ENCODE measurements around the gene TTC3.

Gene TTC3

GRCh38 chr21:37149411-37149810 lies 76.4 kb downstream of the TTC3 start:
- no peak overlapping the region for H3K4me3 ChIP-seq (ENCODE audit: low read depth, low read length)
- peaks cover 6% of the 10 kb centered on the region for H3K4me1 ChIP-seq (ENCODE audit: control insufficient read depth, insufficient read depth, low read length)
- no peaks in the 10 kb centered on the region for H3K9me3 ChIP-seq (ENCODE audit: control insufficient read depth, insufficient read depth, low read depth, low read length)
- no peaks in the 10 kb centered on the region for H3K27me3 ChIP-seq (ENCODE audit: control insufficient read depth, insufficient read depth, low read length)
- H3K36me3 ChIP-seq (ENCODE audit: control insufficient read depth, insufficient read depth, low read length): peaks cover 28% of the 10 kb centered on the region
- H3K9ac ChIP-seq (ENCODE audit: low read length): no peak overlapping the region
- H3K27ac ChIP-seq (ENCODE audit: low read depth, low read length): no peak overlapping the region

- H3K9me3 ChIP-seq (ENCODE audit: control insufficient read depth, insufficient read depth, low read depth, low read length): no peaks in the 10 kb centered on the region
- H3K9ac ChIP-seq (ENCODE audit: low read length): no peak overlapping the region
- no peak overlapping the region for H3K4me3 ChIP-seq (ENCODE audit: low read depth, low read length)
- H3K36me3 ChIP-seq (ENCODE audit: control insufficient read depth, insufficient read depth, low read length): peaks cover 31% of the 10 kb centered on the region
- H3K27ac ChIP-seq (ENCODE audit: low read depth, low read length): no peak overlapping the region
- no peaks in the 10 kb centered on the region for H3K27me3 ChIP-seq (ENCODE audit: control insufficient read depth, insufficient read depth, low read length)
- no peaks in the 10 kb centered on the region for H3K4me1 ChIP-seq (ENCODE audit: control insufficient read depth, insufficient read depth, low read length)
These were observed 80.3 kb downstream of the TTC3 start for GRCh38 chr21:37153196-37153934.

- H3K27me3 ChIP-seq (ENCODE audit: control insufficient read depth, insufficient read depth, low read length): no peaks in the 10 kb centered on the region
- no peak overlapping the region for H3K9ac ChIP-seq (ENCODE audit: low read length)
- H3K9me3 ChIP-seq (ENCODE audit: control insufficient read depth, insufficient read depth, low read depth, low read length): no peaks in the 10 kb centered on the region
- no peak overlapping the region for H3K4me3 ChIP-seq (ENCODE audit: low read depth, low read length)
- no peak overlapping the region for H3K27ac ChIP-seq (ENCODE audit: low read depth, low read length)
- no peaks in the 10 kb centered on the region for H3K4me1 ChIP-seq (ENCODE audit: control insufficient read depth, insufficient read depth, low read length)
- peaks cover 37% of the 10 kb centered on the region for H3K36me3 ChIP-seq (ENCODE audit: control insufficient read depth, insufficient read depth, low read length)
These were observed 80.9 kb downstream of the TTC3 start for GRCh38 chr21:37153935-37154350.

GRCh38 chr21:37155186-37155585 lies 82.1 kb downstream of the TTC3 start:
- H3K9ac ChIP-seq (ENCODE audit: low read length): no peak overlapping the region
- no peaks in the 10 kb centered on the region for H3K9me3 ChIP-seq (ENCODE audit: control insufficient read depth, insufficient read depth, low read depth, low read length)
- H3K27ac ChIP-seq (ENCODE audit: low read depth, low read length): no peak overlapping the region
- H3K36me3 ChIP-seq (ENCODE audit: control insufficient read depth, insufficient read depth, low read length): peaks cover 35% of the 10 kb centered on the region
- no peaks in the 10 kb centered on the region for H3K4me1 ChIP-seq (ENCODE audit: control insufficient read depth, insufficient read depth, low read length)
- H3K4me3 ChIP-seq (ENCODE audit: low read depth, low read length): no peak overlapping the region
- no peaks in the 10 kb centered on the region for H3K27me3 ChIP-seq (ENCODE audit: control insufficient read depth, insufficient read depth, low read length)

GRCh38 chr21:37157938-37158337 lies 84.9 kb downstream of the TTC3 start:
- Histone ChIP-seq H3K9me3 (ENCODE audit: control insufficient read depth, insufficient read depth, low read depth, low read length) (no peaks in the 10 kb centered on the region), H3K36me3 (ENCODE audit: control insufficient read depth, insufficient read depth, low read length) (peaks cover 36% of the 10 kb centered on the region), H3K4me1 (ENCODE audit: control insufficient read depth, insufficient read depth, low read length) (no peaks in the 10 kb centered on the region), H3K4me3 (ENCODE audit: low read depth, low read length) (no peak overlapping the region), H3K9ac (ENCODE audit: low read length) (no peak overlapping the region), H3K27ac (ENCODE audit: low read depth, low read length) (no peak overlapping the region), H3K27me3 (ENCODE audit: control insufficient read depth, insufficient read depth, low read length) (no peaks in the 10 kb centered on the region)

GRCh38 chr21:37159053-37159776 lies 86.2 kb downstream of the TTC3 start:
- no peak overlapping the region for H3K4me3 ChIP-seq (ENCODE audit: low read depth, low read length)
- H3K27ac ChIP-seq (ENCODE audit: low read depth, low read length): no peak overlapping the region
- no peaks in the 10 kb centered on the region for H3K27me3 ChIP-seq (ENCODE audit: control insufficient read depth, insufficient read depth, low read length)
- no peaks in the 10 kb centered on the region for H3K4me1 ChIP-seq (ENCODE audit: control insufficient read depth, insufficient read depth, low read length)
- peaks cover 35% of the 10 kb centered on the region; the same call in 1 of the 2 replicates for H3K36me3 ChIP-seq (ENCODE audit: control insufficient read depth, insufficient read depth, low read length)
- H3K9ac ChIP-seq (ENCODE audit: low read length): no peak overlapping the region
- no peaks in the 10 kb centered on the region for H3K9me3 ChIP-seq (ENCODE audit: control insufficient read depth, insufficient read depth, low read depth, low read length)

- H3K4me1 ChIP-seq (ENCODE audit: control insufficient read depth, insufficient read depth, low read length): no peaks in the 10 kb centered on the region
- H3K4me3 ChIP-seq (ENCODE audit: low read depth, low read length): no peak overlapping the region
- H3K9me3 ChIP-seq (ENCODE audit: control insufficient read depth, insufficient read depth, low read depth, low read length): no peaks in the 10 kb centered on the region
- H3K27ac ChIP-seq (ENCODE audit: low read depth, low read length): no peak overlapping the region
- H3K9ac ChIP-seq (ENCODE audit: low read length): no peak overlapping the region
- peaks cover 41% of the 10 kb centered on the region for H3K36me3 ChIP-seq (ENCODE audit: control insufficient read depth, insufficient read depth, low read length)
- H3K27me3 ChIP-seq (ENCODE audit: control insufficient read depth, insufficient read depth, low read length): no peaks in the 10 kb centered on the region
These were observed 86.9 kb downstream of the TTC3 start for GRCh38 chr21:37159949-37160348.

GRCh38 chr21:37164742-37165141 lies 91.7 kb downstream of the TTC3 start:
- H3K27me3 ChIP-seq (ENCODE audit: control insufficient read depth, insufficient read depth, low read length): no peaks in the 10 kb centered on the region
- no peak overlapping the region for H3K27ac ChIP-seq (ENCODE audit: low read depth, low read length)
- H3K4me3 ChIP-seq (ENCODE audit: low read depth, low read length): no peak overlapping the region
- H3K9ac ChIP-seq (ENCODE audit: low read length): no peak overlapping the region
- no peaks in the 10 kb centered on the region for H3K4me1 ChIP-seq (ENCODE audit: control insufficient read depth, insufficient read depth, low read length)
- H3K9me3 ChIP-seq (ENCODE audit: control insufficient read depth, insufficient read depth, low read depth, low read length): no peaks in the 10 kb centered on the region
- peaks cover 45% of the 10 kb centered on the region for H3K36me3 ChIP-seq (ENCODE audit: control insufficient read depth, insufficient read depth, low read length)

GRCh38 chr21:37165586-37165985 lies 92.5 kb downstream of the TTC3 start:
- Histone ChIP-seq H3K9ac (ENCODE audit: low read length) (no peak overlapping the region), H3K27me3 (ENCODE audit: control insufficient read depth, insufficient read depth, low read length) (no peaks in the 10 kb centered on the region), H3K4me3 (ENCODE audit: low read depth, low read length) (no peak overlapping the region), H3K4me1 (ENCODE audit: control insufficient read depth, insufficient read depth, low read length) (no peaks in the 10 kb centered on the region), H3K36me3 (ENCODE audit: control insufficient read depth, insufficient read depth, low read length) (peaks cover 45% of the 10 kb centered on the region), H3K27ac (ENCODE audit: low read depth, low read length) (no peak overlapping the region), H3K9me3 (ENCODE audit: control insufficient read depth, insufficient read depth, low read depth, low read length) (no peaks in the 10 kb centered on the region)

- Histone ChIP-seq H3K4me3 (ENCODE audit: low read depth, low read length) (no peak overlapping the region), H3K4me1 (ENCODE audit: control insufficient read depth, insufficient read depth, low read length) (no peaks in the 10 kb centered on the region), H3K27me3 (ENCODE audit: control insufficient read depth, insufficient read depth, low read length) (no peaks in the 10 kb centered on the region), H3K9me3 (ENCODE audit: control insufficient read depth, insufficient read depth, low read depth, low read length) (no peaks in the 10 kb centered on the region), H3K36me3 (ENCODE audit: control insufficient read depth, insufficient read depth, low read length) (peaks cover 38% of the 10 kb centered on the region), H3K9ac (ENCODE audit: low read length) (no peak overlapping the region), H3K27ac (ENCODE audit: low read depth, low read length) (no peak overlapping the region)
These were observed 93.7 kb downstream of the TTC3 start for GRCh38 chr21:37166733-37167132.

- H3K9me3 ChIP-seq (ENCODE audit: control insufficient read depth, insufficient read depth, low read depth, low read length): no peaks in the 10 kb centered on the region
- no peak overlapping the region for H3K9ac ChIP-seq (ENCODE audit: low read length)
- H3K4me3 ChIP-seq (ENCODE audit: low read depth, low read length): no peak overlapping the region
- peaks cover 45% of the 10 kb centered on the region for H3K36me3 ChIP-seq (ENCODE audit: control insufficient read depth, insufficient read depth, low read length)
- no peak overlapping the region for H3K27ac ChIP-seq (ENCODE audit: low read depth, low read length)
- no peaks in the 10 kb centered on the region for H3K4me1 ChIP-seq (ENCODE audit: control insufficient read depth, insufficient read depth, low read length)
- no peaks in the 10 kb centered on the region for H3K27me3 ChIP-seq (ENCODE audit: control insufficient read depth, insufficient read depth, low read length)
These were observed 95.6 kb downstream of the TTC3 start for GRCh38 chr21:37168666-37169065.
